HG02870 (cell line): ENCODE results near the gene ACO1.

ENCODE experiments used
- ATAC-seq: cut with Tn5 transposase; IDR thresholded peaks from one replicate; pipeline ENCODE4 v1.9.1; 2021; ENCODE audit warnings: mild to moderate bottlenecking, moderate library complexity; ENCODE audit not compliant: unreplicated experiment

ACO1 gene

DNA sequence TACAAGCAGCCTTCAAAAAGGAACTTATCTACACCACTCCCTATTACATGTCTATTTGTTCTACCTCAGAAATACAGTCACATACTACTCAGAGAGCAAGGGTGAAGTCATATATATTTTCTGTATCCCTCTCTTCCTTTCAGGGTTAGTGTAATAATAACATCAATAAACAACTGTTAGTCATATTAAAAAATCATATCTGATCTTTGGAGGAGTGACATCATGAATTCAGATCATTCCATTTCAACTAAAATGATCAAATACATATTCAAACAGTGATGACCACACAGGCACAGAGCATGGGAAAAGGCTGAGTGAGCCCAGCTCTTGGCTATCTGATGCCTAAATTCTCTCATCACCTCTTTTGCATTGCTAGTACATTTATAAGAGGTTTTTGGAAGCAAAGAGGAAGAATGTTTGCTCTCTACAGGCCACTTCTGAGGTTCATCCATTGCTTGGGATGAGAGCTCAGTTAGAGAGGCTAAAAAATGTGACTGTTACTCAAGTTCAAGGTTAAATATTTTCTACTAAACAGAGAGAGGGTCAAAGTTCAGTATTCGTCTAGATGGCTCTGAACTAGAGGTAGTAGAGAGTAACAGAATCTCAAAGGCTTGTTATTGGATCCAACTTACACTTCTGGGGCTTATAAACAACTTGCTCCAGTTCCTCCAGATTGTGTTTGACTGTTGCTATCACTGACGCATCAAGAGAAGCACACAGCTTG lies 102.6 kb downstream of the ACO1 start:
- no peak for ATAC-seq

DNA sequence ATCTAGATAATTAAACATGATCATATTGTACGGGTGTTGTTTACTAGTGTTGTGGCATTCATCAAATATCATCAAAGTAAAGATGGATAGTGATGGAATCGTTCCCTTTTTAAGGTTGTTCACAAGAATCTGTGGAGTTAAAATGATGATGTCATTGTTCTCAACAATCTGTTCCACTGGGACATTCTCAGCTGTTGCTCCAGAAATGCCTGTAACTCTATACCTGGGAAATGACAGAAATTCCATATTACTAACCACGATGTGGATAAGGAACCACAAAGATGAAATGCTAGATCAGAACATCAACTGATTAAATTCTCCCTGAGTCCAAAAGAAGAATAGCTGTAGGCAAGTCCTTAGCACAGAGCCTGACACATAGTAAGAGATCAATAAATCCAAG lies 103.5 kb downstream of the ACO1 start:
- ATAC-seq = no peak

DNA sequence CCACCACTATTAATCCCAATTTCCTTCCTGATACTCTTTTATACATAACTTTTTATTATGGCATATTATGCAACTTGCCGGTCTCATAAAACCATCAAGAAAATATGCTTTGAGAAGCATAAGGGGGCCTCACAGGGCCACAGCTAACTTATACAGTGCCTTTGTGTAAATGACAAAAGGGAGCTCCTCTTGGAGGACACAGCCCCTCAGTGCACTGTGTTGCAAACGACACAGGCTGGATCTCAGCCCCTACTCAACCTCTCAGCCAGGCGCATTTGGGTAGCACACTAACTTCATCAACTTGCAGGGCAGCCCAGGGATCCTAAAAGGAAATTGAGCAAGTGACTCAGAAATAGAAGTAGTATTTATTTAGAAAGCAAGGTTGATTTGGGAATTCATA lies 106.2 kb downstream of the ACO1 start:
- ATAC-seq = no peak

DNA sequence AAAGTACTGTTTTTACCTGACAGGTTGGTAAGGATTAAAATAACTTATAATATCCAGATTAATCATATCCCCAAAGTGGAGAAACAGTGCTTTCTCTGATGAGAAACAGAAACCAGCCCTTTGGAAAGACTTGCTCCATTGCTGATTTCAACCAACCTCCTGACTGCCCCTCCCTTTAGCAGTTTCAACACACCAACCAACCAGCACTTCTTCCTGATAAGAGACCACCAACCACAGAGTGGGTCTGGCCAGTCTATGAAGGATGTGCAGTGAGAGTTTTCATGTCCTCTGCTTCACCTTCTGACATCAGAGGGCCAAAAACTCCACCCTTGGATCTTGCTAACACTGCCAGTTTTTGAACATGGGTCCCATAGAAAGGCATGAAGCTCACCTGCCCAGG lies 113.5 kb downstream of the ACO1 start:
- ATAC-seq = no peak

DNA sequence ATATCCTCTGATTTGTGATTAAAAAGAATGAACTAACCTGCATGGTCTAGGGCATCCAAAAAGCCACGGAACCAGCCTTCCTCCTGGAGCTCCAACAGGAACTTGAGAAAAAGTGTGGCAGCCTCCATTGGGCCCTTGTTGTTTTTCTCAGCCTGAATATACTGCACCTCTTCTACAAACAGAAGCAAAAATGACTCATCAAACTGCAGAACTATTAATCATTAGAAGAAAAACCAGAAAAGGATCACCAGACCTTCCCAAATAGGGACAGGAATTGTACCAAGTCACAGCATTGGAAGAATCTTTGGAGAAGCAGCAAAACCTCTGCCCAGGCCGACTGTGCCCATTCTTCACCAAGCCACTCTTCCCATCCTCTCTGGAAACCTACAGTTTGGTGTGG lies 116.3 kb downstream of the ACO1 start:
- ATAC-seq = no peak

DNA sequence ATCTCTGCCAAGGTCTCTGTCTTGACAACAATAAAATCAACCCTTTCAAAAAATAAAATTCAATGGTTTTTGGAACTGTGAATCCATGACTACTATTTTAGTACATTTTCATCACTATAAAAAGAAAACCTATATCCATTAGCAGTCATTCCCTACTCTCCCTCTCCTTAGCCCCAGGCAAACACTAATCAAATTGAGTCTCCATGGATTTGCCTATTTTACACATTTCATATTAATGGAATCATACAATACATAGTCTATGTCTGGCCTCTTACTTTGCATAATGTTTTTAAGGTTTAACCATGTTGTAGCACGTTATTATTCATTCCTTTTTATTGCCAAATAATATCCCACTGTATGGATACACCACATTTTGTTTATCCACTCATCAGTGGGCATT lies 117.4 kb downstream of the ACO1 start:
- ATAC-seq = no peak

DNA sequence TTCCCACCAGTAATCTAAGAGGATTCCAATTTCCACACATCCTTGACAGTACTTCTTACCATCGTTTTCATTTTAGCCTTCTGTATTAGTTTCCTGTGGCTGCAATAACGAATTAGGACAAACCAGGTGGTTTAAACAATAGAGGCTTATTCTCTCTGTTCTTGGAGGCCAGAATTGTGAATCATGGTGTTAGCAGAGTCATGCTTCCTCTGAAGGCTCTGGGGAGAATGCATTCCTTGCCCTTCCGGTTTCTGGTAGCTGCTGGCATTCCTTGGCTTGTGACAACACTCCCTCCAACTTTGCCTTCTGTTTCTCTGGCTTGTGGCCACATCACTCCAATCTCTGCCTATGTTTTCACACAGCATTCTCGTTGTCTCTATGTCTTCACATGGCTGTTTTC lies 118.0 kb downstream of the ACO1 start:
- ATAC-seq = no peak

DNA sequence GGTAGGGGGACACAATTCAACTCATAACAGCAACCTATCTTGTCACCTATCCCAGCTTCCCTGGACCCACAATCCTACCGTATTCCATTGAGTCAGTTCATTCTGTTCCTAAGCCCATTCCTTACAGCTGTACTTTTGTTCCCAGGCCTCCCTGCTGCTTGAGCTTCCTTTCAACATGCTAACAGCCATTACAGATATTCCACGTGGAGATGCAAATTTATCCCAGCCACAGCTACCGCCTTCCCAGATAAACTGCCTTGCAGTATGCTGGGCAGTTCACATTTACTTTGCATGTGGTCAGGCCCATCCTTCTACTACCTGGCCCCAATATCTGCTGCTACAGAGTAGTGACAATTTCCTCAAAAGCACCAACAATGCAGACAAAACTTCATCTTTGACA lies 118.6 kb downstream of the ACO1 start:
- no peak for ATAC-seq
